LNCAP (cell line): ENCODE results near the gene TASOR2.
A peak's percentile ranks its signal among the peaks of the same experiment; 100 is the strongest.

Experiments used
- CTCF ChIP-seq: fragments of 450-650 bp; IDR thresholded peaks from 2 replicates; pipeline ENCODE4 v1.5.1; 2017; ENCODE audit warnings: mild to moderate bottlenecking

TASOR2 gene

GRCh38 chr10:5681930-5682329 is 2.7 kb upstream of the TASOR2 start:
- TF ChIP-seq CTCF, result no peak

- no peak for TF ChIP-seq CTCF
Measured at GRCh38 chr10:5683065-5683464, 1.6 kb upstream of the TASOR2 start.

- peak; percentile 71 for TF ChIP-seq CTCF
Measured at GRCh38 chr10:5684971-5685763, 529 bp downstream of the TASOR2 start.

GRCh38 chr10:5685764-5686240 is 1.2 kb downstream of the TASOR2 start:
- TF ChIP-seq CTCF, result peak; percentile 19; the same call in 1 of the 2 replicates

GRCh38 chr10:5688587-5688986 is 3.9 kb downstream of the TASOR2 start:
- TF ChIP-seq CTCF, result no peak

- TF ChIP-seq CTCF, result no peak
Measured at GRCh38 chr10:5691786-5692185, 7.1 kb downstream of the TASOR2 start.

- TF ChIP-seq CTCF, result no peak
Measured at GRCh38 chr10:5692461-5693358, 8.1 kb downstream of the TASOR2 start.
